Thymus (tissue), 11 donors: ENCODE measurements around the gene MKRN1. TPM values are rescaled to one million over a fixed set of nuclear protein-coding genes. Genes with fewer than 3 reads are reported as not detected.

ENCODE experiments used
- DNase-seq, 9 donors: peaks; one replicate each; pipeline ENCODE4 v3.0.0-alpha.2; 2013; ENCODE audit warnings: low spot score in 9 of 9, low read depth in 6 of 9, missing footprints in 1 of 9
- H3K27ac ChIP-seq, 2 donors: one replicate each; pipeline ENCODE4 v1.5.1; 2013; ENCODE audit warnings: control low read depth in 1 of 2, low read depth in 1 of 2, low read length in 1 of 2, mild to moderate bottlenecking in 1 of 2, moderate library complexity in 1 of 2
- H3K27me3 ChIP-seq, 2 donors: one replicate each; pipeline ENCODE4 v1.5.1; 2013; ENCODE audit warnings: low read length in 1 of 2; ENCODE audit not compliant: control insufficient read depth in 2 of 2, insufficient read depth in 1 of 2
- H3K36me3 ChIP-seq, 2 donors: one replicate each; pipeline ENCODE4 v1.5.1; 2013; ENCODE audit warnings: low read length in 1 of 2, mild to moderate bottlenecking in 1 of 2, moderate library complexity in 1 of 2; ENCODE audit not compliant: control insufficient read depth in 2 of 2, insufficient read depth in 2 of 2
- H3K4me1 ChIP-seq, 2 donors: one replicate each; pipeline ENCODE4 v1.5.1; 2013; ENCODE audit warnings: low read length in 2 of 2; ENCODE audit not compliant: control insufficient read depth in 2 of 2, insufficient read depth in 2 of 2
- H3K4me3 ChIP-seq, 2 donors: one replicate each; pipeline ENCODE4 v1.5.1; 2013; ENCODE audit warnings: low read length in 2 of 2, control low read depth in 1 of 2, mild to moderate bottlenecking in 1 of 2
- H3K9me3 ChIP-seq, 2 donors: one replicate each; pipeline ENCODE4 v1.5.1; 2013; ENCODE audit warnings: low read length in 1 of 2, mild to moderate bottlenecking in 1 of 2; ENCODE audit not compliant: control insufficient read depth in 2 of 2, insufficient read depth in 1 of 2
- WGBS: extraction: QIAGEN DNeasy Blood & Tissue Kit; methylation state at CpG from one replicate; pipeline ENCODE4 v1.1.7; 2013; 5-methylcytosine and 5-hydroxymethylcytosine counted together
- polyA plus RNA-seq: library from polyadenylated mRNA; stranded (reverse); fragments of 200-250 nt; gene quantifications from one replicate; pipeline ENCODE4 v1.2.3, GENCODE V29; 2013
- total RNA-seq: library from RNA; stranded (reverse); fragments of 120-200 nt; gene quantifications from one replicate; pipeline ENCODE4 v1.2.4, GENCODE V29; 2013
- donor health status: healthy.

MKRN1 gene
- total and polyA plus RNA-seq, 2 donors, result 54.4 to 64.8 TPM

GRCh38 chr7:140453273-140453672 lies 26.0 kb downstream of the MKRN1 start:
- H3K9me3 ChIP-seq, result no peaks in the 10 kb centered on the region
- peaks cover 36 to 58% of the 10 kb centered on the region in 2 donors for H3K36me3 ChIP-seq
- H3K4me1 ChIP-seq, result no peaks in the 10 kb centered on the region
- H3K27me3 ChIP-seq, result no peaks in the 10 kb centered on the region
- no peak overlapping the region for H3K27ac ChIP-seq
- WGBS, result 97% methylated on average over 4 of the region's 4 CpGs
- no peak for DNase-seq
- H3K4me3 ChIP-seq, result no peak overlapping the region

- DNase-seq, result no peak
- Histone ChIP-seq H3K36me3 (peaks cover 26 to 43% of the 10 kb centered on the region in 2 donors), H3K9me3 (no peaks in the 10 kb centered on the region), H3K4me1 (no peaks in the 10 kb centered on the region), H3K27ac (no peak overlapping the region), H3K4me3 (no peak overlapping the region), H3K27me3 (no peaks in the 10 kb centered on the region)
- WGBS, result 0% methylated on average over 1 of the region's 1 CpG
Observed at GRCh38 chr7:140451716-140452115, 27.6 kb downstream of the MKRN1 start.

- DNase-seq, result no peak
- 97% methylated on average over 4 of the region's 4 CpGs for WGBS
- Histone ChIP-seq H3K9me3 (no peaks in the 10 kb centered on the region), H3K36me3 (peaks cover 3 to 15% of the 10 kb centered on the region in 2 donors), H3K4me1 (no peaks in the 10 kb centered on the region), H3K27me3 (no peaks in the 10 kb centered on the region), H3K4me3 (no peak overlapping the region), H3K27ac (no peak overlapping the region)
Observed at GRCh38 chr7:140448781-140449480, 30.4 kb downstream of the MKRN1 start.

GRCh38 chr7:140447841-140448240 lies 31.5 kb downstream of the MKRN1 start:
- no peak overlapping the region for H3K27ac ChIP-seq
- no peaks in the 10 kb centered on the region for H3K4me1 ChIP-seq
- DNase-seq, result no peak
- H3K9me3 ChIP-seq, result no peaks in the 10 kb centered on the region
- H3K36me3 ChIP-seq, result peaks cover 0 to 11% of the 10 kb centered on the region in 2 donors
- H3K4me3 ChIP-seq, result no peak overlapping the region
- 95% methylated on average over 7 of the region's 7 CpGs for WGBS
- H3K27me3 ChIP-seq, result no peaks in the 10 kb centered on the region

- Histone ChIP-seq H3K4me3 (no peak overlapping the region), H3K27ac (no peak overlapping the region), H3K4me1 (no peaks in the 10 kb centered on the region), H3K9me3 (no peaks in the 10 kb centered on the region), H3K36me3 (no peaks in the 10 kb centered on the region), H3K27me3 (no peaks in the 10 kb centered on the region)
- DNase-seq, result no peak
- 89% methylated on average over 11 of the region's 11 CpGs for WGBS
Observed at GRCh38 chr7:140446467-140446866, 32.8 kb downstream of the MKRN1 start.

GRCh38 chr7:140441519-140441918 lies 37.8 kb downstream of the MKRN1 start:
- no peak overlapping the region for H3K27ac ChIP-seq
- no peak overlapping the region for H3K4me3 ChIP-seq
- 90% methylated on average over 2 of the region's 2 CpGs for WGBS
- DNase-seq, result no peak
- no peaks in the 10 kb centered on the region for H3K36me3 ChIP-seq
- H3K4me1 ChIP-seq, result no peaks in the 10 kb centered on the region
- H3K27me3 ChIP-seq, result no peaks in the 10 kb centered on the region
- no peaks in the 10 kb centered on the region for H3K9me3 ChIP-seq

- Histone ChIP-seq H3K27ac (no peak overlapping the region), H3K9me3 (no peaks in the 10 kb centered on the region), H3K27me3 (peaks cover 0 to 7% of the 10 kb centered on the region in 2 donors), H3K36me3 (no peaks in the 10 kb centered on the region), H3K4me3 (no peak overlapping the region), H3K4me1 (no peaks in the 10 kb centered on the region)
- no peak for DNase-seq
- WGBS, result 99% methylated on average over 3 of the region's 3 CpGs
Observed at GRCh38 chr7:140440593-140440992, 38.7 kb downstream of the MKRN1 start.

- Histone ChIP-seq H3K4me1 (no peaks in the 10 kb centered on the region), H3K27ac (no peak overlapping the region), H3K27me3 (peaks cover 0 to 13% of the 10 kb centered on the region in 2 donors), H3K4me3 (no peak overlapping the region), H3K9me3 (no peaks in the 10 kb centered on the region), H3K36me3 (no peaks in the 10 kb centered on the region)
- DNase-seq, result no peak
- 95% methylated on average over 3 of the region's 3 CpGs for WGBS
Observed at GRCh38 chr7:140439359-140439758, 39.9 kb downstream of the MKRN1 start.

- DNase-seq, result no peak
- Histone ChIP-seq H3K4me3 (no peak overlapping the region), H3K9me3 (no peaks in the 10 kb centered on the region), H3K4me1 (no peaks in the 10 kb centered on the region), H3K27ac (no peak overlapping the region), H3K27me3 (peaks cover 0 to 13% of the 10 kb centered on the region in 2 donors), H3K36me3 (no peaks in the 10 kb centered on the region)
- 60% methylated on average over 51 of the region's 51 CpGs for WGBS
Observed at GRCh38 chr7:140435252-140435895, 43.9 kb downstream of the MKRN1 start.
